HG02943 (cell line): ENCODE data around the gene DNAJC15.
"Not testable (repeated sequence)": the region's sequence is repeated elsewhere in the genome, so short reads cannot be mapped to it uniquely, and the experiment has no call there.

ENCODE experiments used
- ATAC-seq: cut with Tn5 transposase; IDR thresholded peaks from one replicate; pipeline ENCODE4 v1.9.1; 2021; ENCODE audit warnings: mild to moderate bottlenecking, low read depth, moderate library complexity; ENCODE audit not compliant: unreplicated experiment

Gene DNAJC15

DNA sequence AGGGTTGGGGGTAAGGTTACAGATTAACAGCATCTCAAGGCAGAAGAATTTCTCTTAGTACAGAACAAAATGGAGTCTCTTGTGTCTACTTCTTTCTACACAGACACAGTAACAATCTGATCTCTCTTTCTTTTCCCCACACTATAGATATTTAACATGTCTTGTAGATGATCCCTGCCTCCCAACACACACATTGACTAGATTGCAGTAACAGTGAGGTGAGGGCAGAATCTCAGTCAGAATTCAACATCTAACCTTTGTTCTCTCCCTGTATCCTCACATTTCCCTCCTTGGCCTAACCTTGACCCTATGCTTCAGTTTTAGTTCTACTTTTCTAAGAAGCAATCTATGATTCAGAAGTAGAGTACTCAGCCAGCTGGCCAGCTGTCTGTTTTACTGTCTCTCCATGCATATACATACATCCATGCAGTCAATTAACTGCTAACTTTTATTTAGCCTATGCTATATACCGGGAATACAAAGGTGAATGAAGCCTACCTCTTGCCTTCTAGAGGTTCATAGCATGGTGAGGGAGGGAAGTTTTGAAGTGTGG lies 18.1 kb downstream of the DNAJC15 start:
- no peak for ATAC-seq

GRCh38 chr13:43042410-43042921 lies 19.1 kb downstream of the DNAJC15 start:
- no peak for ATAC-seq

- no peak for ATAC-seq
Observed at GRCh38 chr13:43044720-43045301, 21.4 kb downstream of the DNAJC15 start.

DNA sequence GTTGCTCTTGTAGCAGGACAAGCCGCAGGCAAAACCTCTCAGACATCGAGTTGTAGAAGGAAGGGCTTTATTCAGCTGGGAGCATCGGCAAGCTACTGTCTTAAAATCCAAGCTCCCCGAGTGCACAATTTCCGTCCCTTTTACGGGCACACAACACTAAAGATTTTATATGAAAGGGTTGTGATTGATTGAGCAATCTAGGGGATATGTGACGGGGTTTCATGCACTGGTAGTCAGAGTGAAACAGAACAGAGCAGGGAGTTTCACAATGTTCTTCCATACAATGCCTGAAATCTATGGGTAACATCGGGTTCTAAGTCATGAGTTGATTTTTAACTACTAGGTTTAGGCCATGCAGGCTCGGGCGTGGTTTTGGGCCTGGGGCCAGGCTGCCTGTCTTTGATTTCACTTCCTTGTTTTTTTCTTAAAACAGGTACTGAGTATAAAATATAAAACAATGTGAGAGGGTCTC lies 22.0 kb downstream of the DNAJC15 start:
- not testable (repeated sequence) for ATAC-seq

- ATAC-seq: no peak
Observed at GRCh38 chr13:43046259-43046658, 22.9 kb downstream of the DNAJC15 start.

DNA sequence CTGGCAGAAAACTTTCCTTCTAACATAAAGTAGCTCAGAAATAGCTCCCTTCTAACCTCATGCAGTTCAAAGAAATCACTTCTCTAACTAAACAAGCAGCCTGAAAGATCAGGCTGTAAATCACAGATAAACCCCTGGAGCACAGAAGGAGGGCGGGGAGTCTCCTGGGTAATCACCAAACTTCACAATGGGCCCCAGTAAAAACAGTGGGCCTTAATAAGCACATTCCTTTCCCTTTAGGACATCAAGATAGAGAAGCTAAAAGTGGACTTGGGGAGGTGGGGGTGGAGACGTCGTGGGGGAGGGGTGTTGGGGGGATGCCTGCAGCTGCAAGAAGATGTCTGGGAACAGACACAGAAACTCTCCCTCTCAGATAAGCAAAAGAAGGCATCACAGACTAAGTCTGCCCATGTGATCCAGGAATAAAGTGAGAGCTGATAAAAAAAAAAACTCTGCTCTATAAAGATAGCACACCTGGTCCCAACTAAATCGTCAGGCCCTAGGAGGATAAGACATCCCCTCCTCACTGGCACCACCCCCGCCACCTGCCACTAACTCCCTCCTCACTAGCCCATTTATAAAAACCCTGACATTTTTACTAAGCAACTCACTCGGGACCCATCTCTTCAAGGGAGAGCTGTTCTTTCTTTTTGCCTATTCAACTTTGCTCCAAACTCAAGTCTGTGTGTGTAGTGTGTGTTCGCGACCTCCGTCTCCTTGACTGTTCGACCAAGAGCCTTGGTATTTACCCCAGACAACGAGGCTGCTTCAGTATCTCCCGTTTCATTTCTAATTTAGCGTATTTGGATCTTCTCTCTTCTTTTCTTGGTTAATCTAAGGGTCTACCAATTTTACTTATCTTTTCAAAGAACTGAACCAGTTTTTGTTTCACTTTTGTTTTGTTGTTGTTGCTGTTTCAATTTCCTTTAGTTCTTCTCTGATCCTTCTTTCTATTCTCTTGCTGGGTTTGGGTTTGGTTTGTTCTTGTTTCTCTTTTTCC lies 31.7 kb downstream of the DNAJC15 start:
- ATAC-seq: no peak

GRCh38 chr13:43057653-43058317 lies 34.4 kb downstream of the DNAJC15 start:
- ATAC-seq: no peak

DNA sequence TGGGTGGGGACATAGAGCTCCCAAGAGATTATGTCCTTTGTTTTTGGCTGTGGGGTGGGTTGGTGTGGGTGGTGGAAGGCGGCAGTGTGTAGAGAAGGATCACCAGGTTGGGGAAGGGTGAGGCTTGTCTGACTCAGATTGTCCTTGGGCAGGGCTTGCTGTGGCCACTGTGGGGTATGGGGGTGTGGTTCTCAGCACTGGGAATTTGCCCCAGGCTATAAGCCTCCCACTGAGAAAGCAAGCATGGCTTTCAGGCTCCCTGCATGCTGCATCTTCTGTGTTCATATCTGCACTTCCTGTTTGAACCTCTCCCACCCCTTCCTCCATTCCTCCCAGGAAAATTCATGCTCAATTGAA lies 34.9 kb downstream of the DNAJC15 start:
- no peak for ATAC-seq

GRCh38 chr13:43058831-43059230 lies 35.4 kb downstream of the DNAJC15 start:
- ATAC-seq: no peak

DNA sequence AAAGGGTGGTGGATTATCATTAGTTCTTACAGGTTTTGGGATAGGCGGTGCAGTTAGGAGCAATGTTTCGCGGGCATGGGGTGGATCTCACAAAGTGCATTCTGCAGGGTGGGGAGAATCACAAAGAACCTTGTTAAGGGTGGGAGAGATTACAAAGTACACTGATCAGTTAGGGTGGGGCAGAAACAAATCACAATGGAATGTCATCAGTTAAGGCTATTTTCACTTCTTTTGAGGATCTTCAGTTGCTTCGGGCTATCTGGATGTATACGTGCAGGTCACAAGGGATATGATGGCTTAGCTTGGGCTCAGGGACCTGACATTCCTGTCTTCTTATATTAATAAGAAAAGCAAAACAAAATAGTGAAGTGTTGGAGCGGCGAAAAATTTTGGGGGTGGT lies 36.4 kb downstream of the DNAJC15 start:
- ATAC-seq: not testable (repeated sequence)

- ATAC-seq: not testable (repeated sequence)
Observed at GRCh38 chr13:43060806-43061205, 37.4 kb downstream of the DNAJC15 start.

- no peak for ATAC-seq
Observed at GRCh38 chr13:43061496-43062280, 38.3 kb downstream of the DNAJC15 start.

GRCh38 chr13:43071824-43072223 lies 48.4 kb downstream of the DNAJC15 start:
- ATAC-seq: no peak

- no peak for ATAC-seq
Observed at GRCh38 chr13:43072394-43072793, 49.0 kb downstream of the DNAJC15 start.

- no peak for ATAC-seq
Observed at GRCh38 chr13:43074824-43075510, 51.6 kb downstream of the DNAJC15 start.

DNA sequence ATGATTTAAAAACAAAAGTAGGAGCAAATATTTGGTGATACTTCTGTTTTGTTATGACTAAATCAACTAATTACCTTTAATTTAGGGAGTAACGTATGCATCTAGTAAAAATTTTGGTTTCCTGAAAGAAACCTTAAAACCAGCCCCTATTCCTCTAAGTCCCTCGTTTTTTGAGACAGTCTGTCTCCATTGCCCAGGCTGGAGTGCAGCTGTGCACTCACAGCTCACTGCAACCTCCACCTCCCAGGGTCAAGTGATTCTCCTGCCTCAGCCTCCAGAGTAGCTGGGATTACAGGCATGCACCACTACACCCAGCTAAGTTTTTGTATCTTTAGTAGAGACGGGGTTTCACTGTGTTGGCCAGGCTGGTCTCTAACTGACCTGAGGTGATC lies 52.1 kb downstream of the DNAJC15 start:
- ATAC-seq: not testable (repeated sequence)

- ATAC-seq: no peak
Observed at GRCh38 chr13:43077046-43077445, 53.7 kb downstream of the DNAJC15 start.

GRCh38 chr13:43077461-43077860 lies 54.1 kb downstream of the DNAJC15 start:
- no peak for ATAC-seq

GRCh38 chr13:43077906-43078305 lies 54.5 kb downstream of the DNAJC15 start:
- ATAC-seq: no peak
